Measurements from ENCODE around the gene INSL4.

The INSL4 gene

GRCh38 chr9:5230554-5230953 lies 665 bp upstream of the INSL4 start:
- no peaks in the 10 kb centered on the region for H3K4me1 ChIP-seq (ENCODE audit: control insufficient read depth in 5 of 5, insufficient read depth in 5 of 5, low read length in 5 of 5)
- H3K27me3 ChIP-seq (ENCODE audit: control insufficient read depth in 5 of 5, insufficient read depth in 4 of 5, low read length in 5 of 5): no peaks in the 10 kb centered on the region
- H3K27ac ChIP-seq (ENCODE audit: low read depth, low read length): no peak overlapping the region
- H3K9me3 ChIP-seq (ENCODE audit: control insufficient read depth in 5 of 5, low read length in 5 of 5): peaks cover 0 to 3% (median 0%) of the 10 kb centered on the region in 5 donors
- H3K4me3 ChIP-seq (ENCODE audit: low read depth in 1 of 5, low read length in 5 of 5): no peak overlapping the region
- H3K9ac ChIP-seq (ENCODE audit: low read length in 5 of 5): no peak overlapping the region
- H3K36me3 ChIP-seq (ENCODE audit: control insufficient read depth in 5 of 5, insufficient read depth in 5 of 5, low read length in 5 of 5): no peaks in the 10 kb centered on the region

- H3K4me3 ChIP-seq (ENCODE audit: low read depth in 1 of 5, low read length in 5 of 5): no peak overlapping the region
Measured at GRCh38 chr9:5263351-5264218, 32.4 kb downstream of the INSL4 start.

GRCh38 chr9:5264219-5264595 lies 33.0 kb downstream of the INSL4 start:
- no peaks in the 10 kb centered on the region for H3K27me3 ChIP-seq (ENCODE audit: control insufficient read depth in 5 of 5, insufficient read depth in 4 of 5, low read length in 5 of 5)
- peaks cover 0 to 20% (median 13%) of the 10 kb centered on the region in 5 donors for H3K4me1 ChIP-seq (ENCODE audit: control insufficient read depth in 5 of 5, insufficient read depth in 5 of 5, low read length in 5 of 5)
- H3K36me3 ChIP-seq (ENCODE audit: control insufficient read depth in 5 of 5, insufficient read depth in 5 of 5, low read length in 5 of 5): no peaks in the 10 kb centered on the region
- no peak overlapping the region for H3K9ac ChIP-seq (ENCODE audit: low read length in 5 of 5)
- peaks cover 0 to 2% (median 0%) of the 10 kb centered on the region in 5 donors for H3K9me3 ChIP-seq (ENCODE audit: control insufficient read depth in 5 of 5, low read length in 5 of 5)
- H3K4me3 ChIP-seq (ENCODE audit: low read depth in 1 of 5, low read length in 5 of 5): no peak overlapping the region
- H3K27ac ChIP-seq (ENCODE audit: low read depth, low read length): no peak overlapping the region

More at GRCh38 chr9:5263351-5264218, 32.4 kb downstream of the INSL4 start:
- Histone ChIP-seq H3K27me3 (ENCODE audit: control insufficient read depth in 5 of 5, insufficient read depth in 4 of 5, low read length in 5 of 5) (no peaks in the 10 kb centered on the region), H3K4me1 (ENCODE audit: control insufficient read depth in 5 of 5, insufficient read depth in 5 of 5, low read length in 5 of 5) (peaks cover 0 to 20% (median 13%) of the 10 kb centered on the region in 5 donors), H3K9me3 (ENCODE audit: control insufficient read depth in 5 of 5, low read length in 5 of 5) (peaks cover 0 to 2% (median 0%) of the 10 kb centered on the region in 5 donors), H3K36me3 (ENCODE audit: control insufficient read depth in 5 of 5, insufficient read depth in 5 of 5, low read length in 5 of 5) (no peaks in the 10 kb centered on the region), H3K27ac (ENCODE audit: low read depth, low read length) (peak overlapping the region; percentile 52), H3K9ac (ENCODE audit: low read length in 5 of 5) (no peak overlapping the region)

- Histone ChIP-seq H3K27me3 (ENCODE audit: control insufficient read depth in 5 of 5, insufficient read depth in 4 of 5, low read length in 5 of 5) (no peaks in the 10 kb centered on the region), H3K9me3 (ENCODE audit: control insufficient read depth in 5 of 5, low read length in 5 of 5) (no peaks in the 10 kb centered on the region), H3K4me3 (ENCODE audit: low read depth in 1 of 5, low read length in 5 of 5) (no peak overlapping the region), H3K9ac (ENCODE audit: low read length in 5 of 5) (no peak overlapping the region), H3K27ac (ENCODE audit: low read depth, low read length) (no peak overlapping the region), H3K4me1 (ENCODE audit: control insufficient read depth in 5 of 5, insufficient read depth in 5 of 5, low read length in 5 of 5) (peaks cover 0 to 20% (median 13%) of the 10 kb centered on the region in 5 donors), H3K36me3 (ENCODE audit: control insufficient read depth in 5 of 5, insufficient read depth in 5 of 5, low read length in 5 of 5) (no peaks in the 10 kb centered on the region)
Measured at GRCh38 chr9:5265939-5266338, 34.7 kb downstream of the INSL4 start.

- H3K9me3 ChIP-seq (ENCODE audit: control insufficient read depth in 5 of 5, low read length in 5 of 5): no peaks in the 10 kb centered on the region
- peaks cover 0 to 10% (median 0%) of the 10 kb centered on the region in 5 donors for H3K4me1 ChIP-seq (ENCODE audit: control insufficient read depth in 5 of 5, insufficient read depth in 5 of 5, low read length in 5 of 5)
- H3K4me3 ChIP-seq (ENCODE audit: low read depth in 1 of 5, low read length in 5 of 5): no peak overlapping the region
- no peaks in the 10 kb centered on the region for H3K27me3 ChIP-seq (ENCODE audit: control insufficient read depth in 5 of 5, insufficient read depth in 4 of 5, low read length in 5 of 5)
- no peak overlapping the region for H3K9ac ChIP-seq (ENCODE audit: low read length in 5 of 5)
- no peak overlapping the region for H3K27ac ChIP-seq (ENCODE audit: low read depth, low read length)
- no peaks in the 10 kb centered on the region for H3K36me3 ChIP-seq (ENCODE audit: control insufficient read depth in 5 of 5, insufficient read depth in 5 of 5, low read length in 5 of 5)
Measured at GRCh38 chr9:5269249-5269715, 38.1 kb downstream of the INSL4 start.

GRCh38 chr9:5274770-5275169 lies 43.6 kb downstream of the INSL4 start:
- Histone ChIP-seq H3K27ac (ENCODE audit: low read depth, low read length) (no peak overlapping the region), H3K9me3 (ENCODE audit: control insufficient read depth in 5 of 5, low read length in 5 of 5) (no peaks in the 10 kb centered on the region), H3K4me1 (ENCODE audit: control insufficient read depth in 5 of 5, insufficient read depth in 5 of 5, low read length in 5 of 5) (peaks cover 0 to under 1% (median 0%) of the 10 kb centered on the region in 5 donors), H3K27me3 (ENCODE audit: control insufficient read depth in 5 of 5, insufficient read depth in 4 of 5, low read length in 5 of 5) (no peaks in the 10 kb centered on the region), H3K4me3 (ENCODE audit: low read depth in 1 of 5, low read length in 5 of 5) (no peak overlapping the region), H3K36me3 (ENCODE audit: control insufficient read depth in 5 of 5, insufficient read depth in 5 of 5, low read length in 5 of 5) (no peaks in the 10 kb centered on the region), H3K9ac (ENCODE audit: low read length in 5 of 5) (no peak overlapping the region)

- Histone ChIP-seq H3K27me3 (ENCODE audit: control insufficient read depth in 5 of 5, insufficient read depth in 4 of 5, low read length in 5 of 5) (no peaks in the 10 kb centered on the region), H3K4me3 (ENCODE audit: low read depth in 1 of 5, low read length in 5 of 5) (no peak overlapping the region), H3K27ac (ENCODE audit: low read depth, low read length) (no peak overlapping the region), H3K36me3 (ENCODE audit: control insufficient read depth in 5 of 5, insufficient read depth in 5 of 5, low read length in 5 of 5) (no peaks in the 10 kb centered on the region), H3K9me3 (ENCODE audit: control insufficient read depth in 5 of 5, low read length in 5 of 5) (no peaks in the 10 kb centered on the region), H3K4me1 (ENCODE audit: control insufficient read depth in 5 of 5, insufficient read depth in 5 of 5, low read length in 5 of 5) (no peaks in the 10 kb centered on the region), H3K9ac (ENCODE audit: low read length in 5 of 5) (no peak overlapping the region)
Measured at GRCh38 chr9:5278486-5278885, 47.3 kb downstream of the INSL4 start.

Measured in subcutaneous abdominal adipose tissue (tissue), 5 donors.